OCI-LY7 (cell line): ENCODE results near the gene LCNL1.

ENCODE experiments used
- EZH2phosphoT487 ChIP-seq: fragments of 200-600 bp; sonication (generic); IDR thresholded peaks from 2 replicates; pipeline ENCODE4 v1.6.1; 2018; ENCODE audit warnings: low read depth, borderline replicate concordance, mild to moderate bottlenecking, mixed run types, antibody characterized with exemption, low read length, moderate library complexity, mixed read lengths
- TF ChIP-seq, protein P1 (sequence below): fragments of 200-600 bp; sonication (generic); conservative IDR thresholded peaks from 2 replicates; pipeline ENCODE4 v1.5.1; 2014; ENCODE audit warnings: mild to moderate bottlenecking, antibody characterized with exemption, low read length, moderate library complexity, mixed read lengths

DNA sequence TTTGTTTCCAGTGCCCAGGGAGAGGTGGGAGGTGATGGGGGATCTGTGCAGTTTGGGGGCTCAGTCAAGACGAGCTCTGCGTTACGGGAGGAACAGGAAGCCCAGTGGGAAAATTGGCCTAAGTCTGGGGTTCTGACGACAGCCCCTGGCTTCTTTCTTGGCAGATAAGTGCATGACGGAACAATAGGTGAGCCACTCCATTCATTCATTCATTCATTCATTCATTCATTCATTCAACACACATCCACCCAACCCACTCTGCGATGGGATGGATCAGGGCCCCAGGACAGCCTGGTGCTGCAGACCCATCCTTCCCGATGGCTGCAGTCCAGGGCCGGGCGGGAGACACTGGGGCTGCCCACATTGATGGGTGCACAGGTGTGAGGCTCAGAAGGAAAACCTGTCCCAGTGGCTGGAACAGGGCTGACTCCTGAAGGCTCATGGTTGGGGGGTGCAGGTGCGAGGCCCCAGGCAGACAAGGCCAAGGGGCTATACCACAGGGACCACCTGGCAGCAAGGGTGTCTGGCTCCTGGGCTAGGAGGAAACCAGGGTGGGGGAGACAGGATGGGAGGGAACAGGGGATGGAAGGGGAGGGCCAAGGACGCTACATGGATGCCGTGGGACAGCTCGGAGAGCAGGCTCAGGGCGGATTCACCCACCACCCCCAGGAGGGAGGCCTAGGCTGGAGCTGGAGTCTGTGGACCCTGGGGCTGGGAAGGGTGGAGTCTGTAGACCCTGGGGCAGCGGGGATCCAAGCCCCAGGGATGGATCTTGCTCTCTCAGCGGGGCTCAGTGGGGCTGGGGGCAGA lies 1.9 kb upstream of the LCNL1 start:
- TF ChIP-seq, protein P1, sequence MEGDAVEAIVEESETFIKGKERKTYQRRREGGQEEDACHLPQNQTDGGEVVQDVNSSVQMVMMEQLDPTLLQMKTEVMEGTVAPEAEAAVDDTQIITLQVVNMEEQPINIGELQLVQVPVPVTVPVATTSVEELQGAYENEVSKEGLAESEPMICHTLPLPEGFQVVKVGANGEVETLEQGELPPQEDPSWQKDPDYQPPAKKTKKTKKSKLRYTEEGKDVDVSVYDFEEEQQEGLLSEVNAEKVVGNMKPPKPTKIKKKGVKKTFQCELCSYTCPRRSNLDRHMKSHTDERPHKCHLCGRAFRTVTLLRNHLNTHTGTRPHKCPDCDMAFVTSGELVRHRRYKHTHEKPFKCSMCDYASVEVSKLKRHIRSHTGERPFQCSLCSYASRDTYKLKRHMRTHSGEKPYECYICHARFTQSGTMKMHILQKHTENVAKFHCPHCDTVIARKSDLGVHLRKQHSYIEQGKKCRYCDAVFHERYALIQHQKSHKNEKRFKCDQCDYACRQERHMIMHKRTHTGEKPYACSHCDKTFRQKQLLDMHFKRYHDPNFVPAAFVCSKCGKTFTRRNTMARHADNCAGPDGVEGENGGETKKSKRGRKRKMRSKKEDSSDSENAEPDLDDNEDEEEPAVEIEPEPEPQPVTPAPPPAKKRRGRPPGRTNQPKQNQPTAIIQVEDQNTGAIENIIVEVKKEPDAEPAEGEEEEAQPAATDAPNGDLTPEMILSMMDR = no peak
- no peak for TF ChIP-seq EZH2phosphoT487
